ENCODE results near the gene TAF11L10. TPM values are rescaled to one million over a fixed set of nuclear protein-coding genes. Genes with fewer than 3 reads are reported as not detected.
"Not testable (repeated sequence)": the region's sequence is repeated elsewhere in the genome, so short reads cannot be mapped to it uniquely, and the experiment has no call there.

Gene TAF11L10
- total RNA-seq, 1 experiment from 2014 or later = not detected

DNA sequence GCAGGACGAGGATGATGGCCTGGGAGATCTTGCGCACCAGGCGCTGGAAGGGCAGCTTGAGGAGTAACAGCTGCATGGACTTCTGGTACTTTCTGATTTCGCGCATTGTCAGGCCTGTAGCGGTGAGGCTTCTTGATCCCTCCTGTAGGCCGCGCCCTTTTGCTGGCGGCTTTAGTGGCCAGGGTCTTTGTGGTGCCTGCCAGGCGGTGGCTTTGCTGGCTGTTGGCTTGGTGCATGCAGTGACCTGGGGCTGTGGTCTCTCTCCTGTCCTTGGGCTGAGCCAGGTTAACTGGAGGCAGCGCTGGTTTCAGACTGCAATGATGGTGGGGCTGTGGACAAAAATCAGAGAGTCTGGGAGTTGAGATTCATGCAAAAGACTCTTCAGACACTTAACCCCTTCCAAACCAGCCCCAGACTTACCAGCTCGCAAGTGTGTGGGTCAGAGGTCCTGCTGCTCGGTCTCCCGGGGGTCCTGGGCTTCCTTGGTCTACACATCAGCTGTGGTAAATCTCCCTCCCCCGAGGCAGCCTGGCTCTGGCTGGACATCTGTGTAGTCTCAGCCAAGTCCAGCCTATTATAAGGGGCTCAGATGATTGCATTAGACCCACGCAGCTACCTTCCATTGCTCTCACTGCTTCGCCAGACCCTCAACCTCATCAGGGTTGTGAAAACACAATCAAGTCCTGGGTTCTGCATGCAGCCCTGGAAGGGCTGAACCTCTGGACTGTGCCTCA is 17.4 kb upstream of the TAF11L10 start:
- ATAC-seq = no peak
- Histone ChIP-seq H3K4me3 (ENCODE audit: low read depth in 2 of 2, low read length in 2 of 2) (no peak overlapping the region), H3K27me3 (ENCODE audit: control insufficient read depth, insufficient read depth, low read length) (no peaks in the 10 kb centered on the region), H3K27ac (ENCODE audit: low read length) (no peak overlapping the region), H3K4me1 (ENCODE audit: control insufficient read depth, insufficient read depth, low read length) (no peaks in the 10 kb centered on the region), H3K36me3 (ENCODE audit: control insufficient read depth, insufficient read depth, low read length) (no peaks in the 10 kb centered on the region), H3K9me3 (ENCODE audit: control insufficient read depth, insufficient read depth, low read depth, low read length) (no peaks in the 10 kb centered on the region)
- TF ChIP-seq TCF7L2 (IDR thresholded peaks at IDR 0.05; ENCODE audit: low read depth, low read length) (no peak), POLR2AphosphoS5 (IDR thresholded peaks at IDR 0.05; ENCODE audit: low read depth, low read length) (no peak), SIN3A (IDR thresholded peaks at IDR 0.05; ENCODE audit: borderline replicate concordance, insufficient read depth, low read depth, low read length) (no peak), CTCF (IDR thresholded peaks at IDR 0.05) (no peak)
- TF ChIP-seq, protein P1, sequence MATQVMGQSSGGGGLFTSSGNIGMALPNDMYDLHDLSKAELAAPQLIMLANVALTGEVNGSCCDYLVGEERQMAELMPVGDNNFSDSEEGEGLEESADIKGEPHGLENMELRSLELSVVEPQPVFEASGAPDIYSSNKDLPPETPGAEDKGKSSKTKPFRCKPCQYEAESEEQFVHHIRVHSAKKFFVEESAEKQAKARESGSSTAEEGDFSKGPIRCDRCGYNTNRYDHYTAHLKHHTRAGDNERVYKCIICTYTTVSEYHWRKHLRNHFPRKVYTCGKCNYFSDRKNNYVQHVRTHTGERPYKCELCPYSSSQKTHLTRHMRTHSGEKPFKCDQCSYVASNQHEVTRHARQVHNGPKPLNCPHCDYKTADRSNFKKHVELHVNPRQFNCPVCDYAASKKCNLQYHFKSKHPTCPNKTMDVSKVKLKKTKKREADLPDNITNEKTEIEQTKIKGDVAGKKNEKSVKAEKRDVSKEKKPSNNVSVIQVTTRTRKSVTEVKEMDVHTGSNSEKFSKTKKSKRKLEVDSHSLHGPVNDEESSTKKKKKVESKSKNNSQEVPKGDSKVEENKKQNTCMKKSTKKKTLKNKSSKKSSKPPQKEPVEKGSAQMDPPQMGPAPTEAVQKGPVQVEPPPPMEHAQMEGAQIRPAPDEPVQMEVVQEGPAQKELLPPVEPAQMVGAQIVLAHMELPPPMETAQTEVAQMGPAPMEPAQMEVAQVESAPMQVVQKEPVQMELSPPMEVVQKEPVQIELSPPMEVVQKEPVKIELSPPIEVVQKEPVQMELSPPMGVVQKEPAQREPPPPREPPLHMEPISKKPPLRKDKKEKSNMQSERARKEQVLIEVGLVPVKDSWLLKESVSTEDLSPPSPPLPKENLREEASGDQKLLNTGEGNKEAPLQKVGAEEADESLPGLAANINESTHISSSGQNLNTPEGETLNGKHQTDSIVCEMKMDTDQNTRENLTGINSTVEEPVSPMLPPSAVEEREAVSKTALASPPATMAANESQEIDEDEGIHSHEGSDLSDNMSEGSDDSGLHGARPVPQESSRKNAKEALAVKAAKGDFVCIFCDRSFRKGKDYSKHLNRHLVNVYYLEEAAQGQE (IDR thresholded peaks at IDR 0.05; ENCODE audit: insufficient read depth in 1 of 2, low read depth in 2 of 2, low read length in 1 of 2) = no peak
- intact Hi-C loops (cut with micrococcal nuclease; ENCODE audit: unreplicated experiment) (no loop called here), in situ Hi-C loops (cut with HindIII; ENCODE audit: low pct_unique_long_range_greater_than_20kb, low sequenced_read_pairs) (no loop called here)
- CTCF ChIA-PET = no interaction called here
- no TSS peak for BruUV-seq (replicated peaks)
- no peak for DNase-seq (ENCODE audit: low read depth, low spot score)
- POLR2A ChIA-PET = no interaction called here

DNA sequence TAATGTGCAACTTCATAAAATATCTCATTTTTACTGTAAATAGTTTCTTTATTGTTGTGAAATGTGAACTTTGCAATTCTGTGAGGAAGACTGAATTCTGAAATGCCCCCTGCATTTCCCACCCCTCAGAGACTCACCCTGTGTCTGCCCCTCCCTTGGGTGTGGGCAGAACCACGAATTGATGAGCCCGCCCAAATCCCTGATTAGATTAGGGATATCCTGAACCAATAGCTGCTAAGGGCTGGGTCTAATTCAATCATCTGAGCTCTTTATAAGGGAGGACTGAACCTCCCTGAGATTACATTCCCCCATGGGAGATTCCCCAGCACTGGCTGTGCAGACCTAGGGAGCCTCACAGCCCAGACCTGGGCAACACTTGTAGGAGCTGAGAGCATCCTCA is 12.5 kb upstream of the TAF11L10 start, which contains the start of gene TAF11L12:
TAF11L12 (plus strand) TSS at position 301 of the 400 bp plus-strand sequence.
- H3K27ac ChIP-seq (ENCODE audit: low read length); ATAC-seq; H3K4me3 ChIP-seq (ENCODE audit: low read depth in 2 of 2, low read length in 2 of 2); H3K36me3 ChIP-seq (ENCODE audit: control insufficient read depth, insufficient read depth, low read length); H3K9me3 ChIP-seq (ENCODE audit: control insufficient read depth, insufficient read depth, low read depth, low read length); CTCF ChIA-PET; DNase-seq (ENCODE audit: low read depth, low spot score); H3K27me3 ChIP-seq (ENCODE audit: control insufficient read depth, insufficient read depth, low read length); POLR2A ChIA-PET; BruUV-seq (replicated peaks); intact Hi-C loops (cut with micrococcal nuclease; ENCODE audit: unreplicated experiment); H3K4me1 ChIP-seq (ENCODE audit: control insufficient read depth, insufficient read depth, low read length); in situ Hi-C loops (cut with HindIII; ENCODE audit: low pct_unique_long_range_greater_than_20kb, low sequenced_read_pairs): not testable (repeated sequence)

DNA sequence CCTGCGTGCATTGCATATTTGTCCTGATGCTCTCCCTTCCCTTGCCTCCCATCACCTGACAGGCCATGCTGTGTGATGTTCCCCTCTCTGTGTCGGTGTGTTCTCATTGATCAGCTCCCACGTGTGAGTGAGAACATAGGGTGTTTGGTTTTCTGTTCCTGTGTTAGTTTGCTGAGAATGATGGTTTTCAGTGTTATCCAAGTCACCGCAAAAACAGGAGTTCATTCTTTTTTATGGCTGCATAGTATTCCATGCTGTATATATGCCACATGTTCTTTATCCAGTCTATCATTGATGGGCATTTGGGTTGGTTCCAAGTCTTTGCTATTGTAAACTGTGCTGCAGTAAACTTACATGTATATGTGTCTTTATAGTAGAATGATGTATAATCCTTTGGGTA is 9.8 kb upstream of the TAF11L10 start:
- H3K27ac ChIP-seq (ENCODE audit: low read length); POLR2A ChIA-PET; ATAC-seq; H3K27me3 ChIP-seq (ENCODE audit: control insufficient read depth, insufficient read depth, low read length); BruUV-seq (replicated peaks); H3K4me1 ChIP-seq (ENCODE audit: control insufficient read depth, insufficient read depth, low read length); CTCF ChIA-PET; DNase-seq (ENCODE audit: low read depth, low spot score); intact Hi-C loops (cut with micrococcal nuclease; ENCODE audit: unreplicated experiment); H3K9me3 ChIP-seq (ENCODE audit: control insufficient read depth, insufficient read depth, low read depth, low read length); H3K36me3 ChIP-seq (ENCODE audit: control insufficient read depth, insufficient read depth, low read length); H3K4me3 ChIP-seq (ENCODE audit: low read depth in 2 of 2, low read length in 2 of 2); in situ Hi-C loops (cut with HindIII; ENCODE audit: low pct_unique_long_range_greater_than_20kb, low sequenced_read_pairs): not testable (repeated sequence)
